H1 (cell line): Measurements from ENCODE around the gene MRPS34. TPM values are rescaled to one million over a fixed set of nuclear protein-coding genes. Genes with fewer than 3 reads are reported as not detected.

Experiments
- CTCF ChIA-PET: fragments of 300-600 bp; sonication (Branson Sonifier 250); formaldehyde crosslinking; loops from one replicate; lab custom pipeline; 2021; ENCODE audit not compliant: partially characterized antibody; lab: Charles Lee
- POLR2A ChIA-PET: fragments of 300-600 bp; sonication (Branson Sonifier 250); formaldehyde crosslinking; loops from one replicate; lab custom pipeline; 2021; ENCODE audit warnings: inconsistent platforms; ENCODE audit not compliant: partially characterized antibody; lab: Charles Lee
- DNase-seq, 2 experiments: peaks; one replicate each; pipeline versions ENCODE4 v3.0.0 to v3.0.0-alpha.2; 2010 to 2022; ENCODE audit warnings: low spot score in 2 of 2, low read depth in 1 of 2, mixed read lengths in 1 of 2
- FAIRE-seq: peaks from 2 replicates; lab custom pipeline; 2011; peaks lifted over from hg19 to GRCh38; lab: Jason Lieb, UNC
- H2AFZ ChIP-seq: 2 replicates; pipeline ENCODE4 v1.8.1; 2012; ENCODE audit warnings: low read length, inconsistent platforms
- H2AK5ac ChIP-seq: 2 replicates; pipeline ENCODE4 v1.6.1; 2013; ENCODE audit warnings: low read depth, low read length
- H2BK120ac ChIP-seq: replicated peaks from 2 replicates; pipeline ENCODE3; 2013; ENCODE audit warnings: low read depth, low read length, inconsistent platforms
- H2BK12ac ChIP-seq: 2 replicates; pipeline ENCODE4 v1.6.1; 2013; ENCODE audit warnings: low read depth, low read length
- H2BK15ac ChIP-seq: 2 replicates; pipeline ENCODE4 v1.6.1; 2013; ENCODE audit warnings: low read length
- H2BK20ac ChIP-seq: 2 replicates; pipeline ENCODE4 v1.6.1; 2013; ENCODE audit warnings: low read length
- H2BK5ac ChIP-seq: 2 replicates; pipeline ENCODE4 v1.6.1; 2013; ENCODE audit warnings: low read depth, low read length
- H3K14ac ChIP-seq: 2 replicates; pipeline ENCODE4 v1.6.1; 2013; ENCODE audit warnings: inconsistent platforms; ENCODE audit not compliant: insufficient read length
- H3K18ac ChIP-seq: 2 replicates; pipeline ENCODE4 v1.6.1; 2013; ENCODE audit warnings: low read length; ENCODE audit errors: extremely low read depth
- H3K23ac ChIP-seq: 2 replicates; pipeline ENCODE4 v1.6.1; 2013; ENCODE audit warnings: inconsistent platforms; ENCODE audit not compliant: insufficient read length
- H3K23me2 ChIP-seq: 2 replicates; pipeline ENCODE4 v1.6.1; 2013; ENCODE audit warnings: low read depth, low read length
- H3K27ac ChIP-seq: 2 replicates; pipeline ENCODE4 v1.6.1; 2011; ENCODE audit warnings: low read depth, low read length, inconsistent platforms
- H3K27me3 ChIP-seq, 4 experiments: replicated peaks in 1 of 4; 1 replicate in 1 of 4; 2 replicates in 3 of 4; pipeline versions ENCODE4 v1.6.1 to v1.8.1; 2011 to 2013; ENCODE audit warnings: low read length in 3 of 4, mild to moderate bottlenecking in 3 of 4, inconsistent platforms in 2 of 4, mixed read lengths in 2 of 4, moderate library complexity in 1 of 4; ENCODE audit not compliant: control insufficient read depth in 3 of 4, insufficient read depth in 3 of 4; ENCODE audit errors: extremely low read depth in 1 of 4
- H3K36me3 ChIP-seq, 4 experiments: 2 replicates each; pipeline versions ENCODE4 v1.6.1 to v1.8.1; 2011 to 2013; ENCODE audit warnings: mild to moderate bottlenecking in 4 of 4, low read length in 3 of 4, moderate library complexity in 2 of 4, control low read depth in 1 of 4, inconsistent platforms in 1 of 4; ENCODE audit not compliant: insufficient read depth in 4 of 4, control insufficient read depth in 2 of 4
- H3K4ac ChIP-seq: replicated peaks from 2 replicates; pipeline ENCODE3; 2013; ENCODE audit warnings: low read length, low read depth, mixed read lengths, inconsistent platforms; ENCODE audit not compliant: insufficient read length
- H3K4me1 ChIP-seq, 4 experiments: replicated peaks in 1 of 4; 1 replicate in 1 of 4; 2 replicates in 3 of 4; pipeline versions ENCODE4 v1.6.1 to v1.8.1; 2011 to 2013; ENCODE audit warnings: low read length in 3 of 4, inconsistent platforms in 2 of 4, mixed read lengths in 1 of 4; ENCODE audit not compliant: insufficient read depth in 4 of 4, control insufficient read depth in 3 of 4
- H3K4me2 ChIP-seq, 2 experiments: 2 replicates each; pipeline versions ENCODE4 v1.6.1 to v1.8.1; 2011 to 2013; ENCODE audit warnings: low read depth in 2 of 2, low read length in 2 of 2, control low read depth in 1 of 2, inconsistent platforms in 1 of 2, mild to moderate bottlenecking in 1 of 2; ENCODE audit not compliant: insufficient read depth in 1 of 2
- H3K4me3 ChIP-seq, 4 experiments: fragments of 200-600, 300-600 bp in 1 of 4; sonication (generic), shearing (Covaris generic), sonication (Bioruptor Twin) in 1 of 4; 2 replicates each; pipeline versions ENCODE4 v1.5.1 to v1.8.1; 2011 to 2016; ENCODE audit warnings: low read length in 4 of 4, low read depth in 3 of 4, control low read depth in 2 of 4, inconsistent platforms in 2 of 4, mild to moderate bottlenecking in 2 of 4, mixed read lengths in 1 of 4, moderate library complexity in 1 of 4; ENCODE audit not compliant: insufficient read depth in 2 of 4; ENCODE audit errors: extremely low read depth in 1 of 4
- H3K56ac ChIP-seq: replicated peaks from 2 replicates; pipeline ENCODE3; 2013; ENCODE audit warnings: low read depth, mild to moderate bottlenecking, mixed read lengths, low read length, inconsistent platforms; ENCODE audit not compliant: insufficient read length
- H3K79me1 ChIP-seq: 2 replicates; pipeline ENCODE4 v1.6.1; 2013; ENCODE audit warnings: low read depth, low read length, control low read depth
- H3K79me2 ChIP-seq, 2 experiments: 2 replicates each; pipeline versions ENCODE4 v1.6.1 to v1.8.1; 2012 to 2013; ENCODE audit warnings: low read length in 2 of 2, mild to moderate bottlenecking in 2 of 2, inconsistent platforms in 1 of 2; ENCODE audit not compliant: insufficient read depth in 2 of 2, control insufficient read depth in 1 of 2
- H3K9ac ChIP-seq, 4 experiments: replicated peaks in 1 of 4; 1 replicate in 1 of 4; 2 replicates in 3 of 4; pipeline versions ENCODE4 v1.6.1 to v1.8.1; 2011 to 2013; ENCODE audit warnings: low read depth in 3 of 4, low read length in 3 of 4, control low read depth in 2 of 4, mild to moderate bottlenecking in 2 of 4, moderate library complexity in 2 of 4, inconsistent platforms in 1 of 4; ENCODE audit errors: extremely low read depth in 1 of 4
- H3K9me3 ChIP-seq, 2 experiments: 2 replicates each; pipeline versions ENCODE4 v1.6.1 to v1.8.1; 2012 to 2013; ENCODE audit warnings: mild to moderate bottlenecking in 2 of 2, moderate library complexity in 2 of 2, control low read depth in 1 of 2, inconsistent platforms in 1 of 2, low read depth in 1 of 2, low read length in 1 of 2, mixed read lengths in 1 of 2; ENCODE audit not compliant: insufficient read depth in 2 of 2
- H4K20me1 ChIP-seq, 2 experiments: replicated peaks in 1 of 2; 2 replicates each; pipeline versions ENCODE3 to v1.8.1; 2011 to 2013; ENCODE audit warnings: inconsistent platforms in 2 of 2, low read length in 2 of 2, mild to moderate bottlenecking in 1 of 2; ENCODE audit not compliant: insufficient read depth in 2 of 2, control insufficient read depth in 1 of 2
- H4K5ac ChIP-seq: 2 replicates; pipeline ENCODE4 v1.6.1; 2013; ENCODE audit warnings: low read length, low read depth, mixed read lengths, inconsistent platforms; ENCODE audit not compliant: insufficient read length
- H4K8ac ChIP-seq: 2 replicates; pipeline ENCODE4 v1.8.0; 2013; ENCODE audit warnings: mild to moderate bottlenecking, moderate library complexity, low read length, inconsistent platforms; ENCODE audit not compliant: insufficient read depth; ENCODE audit errors: extremely low read depth
- H4K91ac ChIP-seq: replicated peaks from 2 replicates; pipeline ENCODE3; 2013; ENCODE audit warnings: low read length, mixed read lengths, inconsistent platforms; ENCODE audit not compliant: insufficient read length
- BACH1 ChIP-seq: IDR thresholded peaks from 2 replicates; pipeline ENCODE4 v1.6.1; 2012; ENCODE audit warnings: low read length, improper control_type of control experiment
- JUND ChIP-seq: IDR thresholded peaks from 2 replicates; pipeline ENCODE4 v1.6.1; 2011; ENCODE audit warnings: mild to moderate bottlenecking, improper control_type of control experiment, low read length
- TAF1 ChIP-seq: IDR thresholded peaks from 2 replicates; pipeline ENCODE4 v1.6.1; 2011; ENCODE audit warnings: mild to moderate bottlenecking, low read depth, low read length
- WGBS, 2 experiments: shearing (Covaris generic) in 1 of 2; methylation state at CpG; one replicate each; pipeline versions ENCODE4 v1.1.6 to v1.1.7; 2013 to 2015; ENCODE audit warnings: low lambda C conversion rate in 2 of 2, mixed read lengths in 2 of 2, inconsistent platforms in 1 of 2, low coverage in 1 of 2, missing lambda C conversion rate in 1 of 2; ENCODE audit not compliant: insufficient replicate concordance in 2 of 2, insufficient coverage in 1 of 2, insufficient read length in 1 of 2; ENCODE audit errors: extremely low coverage in 1 of 2, missing lambda C conversion rate in 1 of 2; 5-methylcytosine and 5-hydroxymethylcytosine counted together
- polyA plus RNA-seq, 7 experiments: library from polyadenylated mRNA; depleted of rRNA in 3 of 7; stranded (reverse) in 5 of 7; unstranded in 2 of 7; fragments of >200 nt in 5 of 7; fragments of 200-250 nt in 2 of 7; gene quantifications; 1 replicate in 5 of 7; 2 replicates in 1 of 7; 4 replicates in 1 of 7; pipeline versions ENCODE4 v1.2.1 to v1.2.3, GENCODE V29; 2011 to 2013; ENCODE audit warnings: missing spikeins in 2 of 7, mixed read lengths in 2 of 7
- total RNA-seq: library from RNA; stranded (reverse); fragmentation: NEBNext Ultra II Directional; extraction: Animal tissue kit (Norgen Biotek cat#: 25700); gene quantifications from 2 replicates; pipeline ENCODE4 v1.2.1, GENCODE V29; 2021

The MRPS34 gene
- total and polyA plus RNA-seq, 2 of the 8 experiments (the other 6 are each of a cell fraction or from before 2014, with no cell fraction given), result 168 to 252 TPM

DNA sequence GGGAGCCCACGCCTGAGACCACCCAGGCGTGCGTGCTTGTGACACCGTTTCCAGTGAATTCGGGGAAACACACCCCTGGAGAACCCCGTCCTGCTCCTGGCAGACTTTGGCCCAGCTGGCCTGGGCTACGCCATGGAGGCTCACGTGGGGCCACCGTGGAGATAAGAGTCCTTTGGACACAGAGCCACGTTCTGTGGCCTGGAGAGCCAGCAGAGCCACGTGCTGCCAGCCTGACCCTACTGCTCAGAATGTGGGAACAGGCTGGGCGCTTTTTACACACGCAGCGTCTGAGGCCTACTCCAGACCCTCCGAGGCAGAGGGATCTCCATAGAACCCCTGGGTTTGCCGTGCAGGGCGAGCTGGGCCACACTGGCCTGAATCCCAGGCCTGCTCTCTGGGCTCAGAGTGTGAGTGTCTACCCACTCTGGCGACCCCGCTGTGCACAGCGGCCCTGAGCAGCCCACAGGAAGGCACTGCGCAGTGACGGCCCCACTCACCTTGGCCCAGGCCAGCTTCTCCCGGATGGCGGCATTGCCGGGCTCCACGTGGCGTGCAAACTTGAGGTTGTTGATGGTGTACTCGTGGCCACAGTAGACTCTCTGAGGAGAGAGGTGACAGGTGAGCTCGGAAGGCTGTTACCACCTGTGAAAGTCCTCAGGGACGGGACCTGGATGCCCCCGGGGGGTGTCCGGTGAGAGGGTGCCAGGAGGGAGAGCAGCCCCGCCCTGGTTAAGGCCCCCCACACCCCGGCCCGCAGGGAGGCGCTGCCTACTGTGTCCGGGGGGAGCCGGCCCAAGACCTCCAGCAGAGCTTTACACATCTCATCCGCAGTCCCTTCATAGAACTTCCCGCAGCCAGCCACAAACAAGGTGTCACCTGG, 43.7 kb upstream of the MRPS34 start:
- Histone ChIP-seq H2BK12ac (no peak overlapping the region), H3K36me3 (peaks cover 0 to 9% (median 4%) of the 10 kb centered on the region in 4 experiments; a peak in 4 of 8 replicates), H3K4me2 (no peak overlapping the region), H2BK120ac (no peak overlapping the region), H3K79me2 (no peaks in the 10 kb centered on the region), H2BK5ac (no peak overlapping the region), H2AK5ac (no peak overlapping the region), H3K9ac (no peak overlapping the region), H4K5ac (no peak overlapping the region), H3K9me3 (no peaks in the 10 kb centered on the region), H3K23me2 (no peaks in the 10 kb centered on the region), H2BK15ac (no peak overlapping the region), H3K79me1 (no peaks in the 10 kb centered on the region), H3K18ac (no peak overlapping the region), H3K27ac (no peak overlapping the region), H2AFZ (no peak overlapping the region), H3K4me3 (no peak overlapping the region), H4K8ac (peak overlapping the region; percentile 85), H3K14ac (no peak overlapping the region), H3K27me3 (no peaks in the 10 kb centered on the region), H3K4ac (no peak overlapping the region), H2BK20ac (no peak overlapping the region), H3K56ac (no peak overlapping the region), H3K23ac (no peak overlapping the region), H3K4me1 (no peaks in the 10 kb centered on the region), H4K91ac (no peak overlapping the region), H4K20me1 (peaks cover 3 to 4% of the 10 kb centered on the region in 2 experiments)
- CTCF ChIA-PET, result interaction anchor here (0.8 kb wide), 1 partner anchor 151 kb away, joined by 3 read pairs; no protein-coding TSS in a partner anchor
- FAIRE-seq (no peak), DNase-seq (no peak)
- POLR2A ChIA-PET, result interaction anchor here (1.3 kb wide), 1 partner anchor 148 kb away, joined by 5 read pairs; the partner anchor contains the start of gene RPS2
- WGBS, 2 experiments, result 92% methylated on average over 38 of the region's 40 CpGs; no CpG with 5 or more reads in 1 of the 2 experiments
- TF ChIP-seq TAF1, result no peak
- TF ChIP-seq BACH1, result no peak
- no peak for TF ChIP-seq JUND
